Fibroblast of lung (primary cell): Measurements from ENCODE around the gene PILRB. TPM values are rescaled to one million over a fixed set of nuclear protein-coding genes. Genes with fewer than 3 reads are reported as not detected.

ENCODE experiments used
- DNase-seq, 2 donors: peaks; one replicate each; pipeline versions ENCODE4 v3.0.0 to v3.0.0-alpha.2; 2010; ENCODE audit warnings: low read depth in 2 of 2
- H2AFZ ChIP-seq: 2 replicates; pipeline ENCODE4 v1.5.1; 2012; ENCODE audit warnings: low read length, control low read depth, inconsistent platforms
- H3K27ac ChIP-seq: 2 replicates; pipeline ENCODE4 v1.5.1; 2011; ENCODE audit warnings: low read length, control low read depth; ENCODE audit not compliant: insufficient read depth
- H3K27me3 ChIP-seq: 2 replicates; pipeline ENCODE4 v1.5.1; 2011; ENCODE audit warnings: mild to moderate bottlenecking, low read length; ENCODE audit not compliant: control insufficient read depth, insufficient read depth
- H3K36me3 ChIP-seq: 2 replicates; pipeline ENCODE4 v1.5.1; 2011; ENCODE audit warnings: low read length; ENCODE audit not compliant: control insufficient read depth, insufficient read depth
- H3K4me1 ChIP-seq: 2 replicates; pipeline ENCODE4 v1.5.1; 2011; ENCODE audit warnings: low read length; ENCODE audit not compliant: control insufficient read depth, insufficient read depth; ENCODE audit errors: extremely low read depth
- H3K4me2 ChIP-seq: 2 replicates; pipeline ENCODE4 v1.5.1; 2011; ENCODE audit warnings: low read length, control low read depth; ENCODE audit not compliant: insufficient read depth; ENCODE audit errors: extremely low read depth
- H3K4me3 ChIP-seq, 4 experiments: fragments of 200-600 bp in 1 of 4; sonication (generic) in 1 of 4; replicated peaks in 1 of 4; 2 replicates each; pipeline ENCODE4 v1.5.1; 2011 to 2016; ENCODE audit warnings: low read length in 4 of 4, low read depth in 3 of 4, mild to moderate bottlenecking in 3 of 4, control low read depth in 2 of 4, inconsistent platforms in 1 of 4, mixed read lengths in 1 of 4; ENCODE audit not compliant: insufficient read depth in 1 of 4; ENCODE audit errors: control extremely low read depth in 1 of 4
- H3K79me2 ChIP-seq: 2 replicates; pipeline ENCODE4 v1.5.1; 2012; ENCODE audit warnings: mild to moderate bottlenecking, low read length, inconsistent platforms; ENCODE audit not compliant: control insufficient read depth, insufficient read depth
- H3K9ac ChIP-seq: 2 replicates; pipeline ENCODE4 v1.5.1; 2011; ENCODE audit warnings: mild to moderate bottlenecking, low read length, control low read depth; ENCODE audit not compliant: insufficient read depth
- H3K9me3 ChIP-seq: 2 replicates; pipeline ENCODE4 v1.5.1; 2012; ENCODE audit warnings: low read depth, low read length; ENCODE audit not compliant: control insufficient read depth, insufficient read depth
- H4K20me1 ChIP-seq: 2 replicates; pipeline ENCODE4 v1.5.1; 2011; ENCODE audit warnings: low read length; ENCODE audit not compliant: control insufficient read depth, insufficient read depth; ENCODE audit errors: extremely low read depth
- EZH2 ChIP-seq: IDR thresholded peaks from 2 replicates; pipeline ENCODE4 v1.5.1; 2012; ENCODE audit warnings: low read length, control low read depth, mild to moderate bottlenecking; ENCODE audit errors: missing control alignments
- polyA plus RNA-seq, 2 donors: library from polyadenylated mRNA; depleted of rRNA in 1 of 2; stranded (reverse) in 1 of 2; unstranded in 1 of 2; fragments of >200 nt; gene quantifications; 2 replicates each; pipeline ENCODE4 v1.2.1, GENCODE V29; 2011 to 2012; ENCODE audit warnings: missing spikeins in 1 of 2
- total RNA-seq: library from RNA; depleted of rRNA; stranded (reverse); fragments of >200 nt; gene quantifications from 2 replicates; pipeline ENCODE4 v1.2.1, GENCODE V29; 2014
- TF ChIP-seq, protein P1 (sequence below), 2 donors: IDR thresholded peaks in 1 of 2; conservative IDR thresholded peaks in 1 of 2; 1 replicate in 1 of 2; 2 replicates in 1 of 2; pipeline ENCODE4 v1.5.1; 2011 to 2012; ENCODE audit warnings: low read length in 2 of 2, control low read depth in 1 of 2, inconsistent platforms in 1 of 2, low read depth in 1 of 2, mild to moderate bottlenecking in 1 of 2

PILRB gene
- total and polyA plus RNA-seq, 2 donors (not counting 1 experiment from before 2014, with no cell fraction given), result 4.3 to 6.5 TPM

DNA sequence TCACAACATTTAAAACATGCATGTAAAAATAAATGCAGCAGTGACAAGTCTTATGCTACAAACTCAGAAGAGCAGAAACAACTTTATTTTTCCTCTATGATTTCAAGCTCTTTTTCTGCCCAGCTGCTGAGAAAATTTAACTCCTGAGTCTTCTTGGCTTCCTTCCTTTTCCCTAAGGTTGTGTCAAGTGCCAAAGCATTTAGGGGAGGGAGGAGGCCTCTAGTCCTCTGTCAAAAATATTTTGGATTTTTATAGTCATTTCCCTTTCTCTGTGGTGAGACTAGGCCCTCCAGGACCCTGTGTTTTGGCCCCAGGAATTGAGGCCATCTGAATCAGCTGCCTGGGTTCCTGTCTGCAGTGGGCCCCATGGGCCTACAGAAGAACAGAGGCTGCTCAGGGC is 11.0 kb upstream of the PILRB start:
- Histone ChIP-seq H3K4me2 (no peak overlapping the region), H3K27ac (no peak overlapping the region), H3K79me2 (peaks cover 2% of the 10 kb centered on the region), H3K9me3 (no peaks in the 10 kb centered on the region), H2AFZ (no peak overlapping the region), H3K36me3 (peaks cover 21% of the 10 kb centered on the region), H3K4me1 (peaks cover 3% of the 10 kb centered on the region), H4K20me1 (no peaks in the 10 kb centered on the region), H3K4me3 (no peak overlapping the region), H3K27me3 (no peaks in the 10 kb centered on the region), H3K9ac (no peak overlapping the region)
- no peak for TF ChIP-seq EZH2
- TF ChIP-seq, protein P1, sequence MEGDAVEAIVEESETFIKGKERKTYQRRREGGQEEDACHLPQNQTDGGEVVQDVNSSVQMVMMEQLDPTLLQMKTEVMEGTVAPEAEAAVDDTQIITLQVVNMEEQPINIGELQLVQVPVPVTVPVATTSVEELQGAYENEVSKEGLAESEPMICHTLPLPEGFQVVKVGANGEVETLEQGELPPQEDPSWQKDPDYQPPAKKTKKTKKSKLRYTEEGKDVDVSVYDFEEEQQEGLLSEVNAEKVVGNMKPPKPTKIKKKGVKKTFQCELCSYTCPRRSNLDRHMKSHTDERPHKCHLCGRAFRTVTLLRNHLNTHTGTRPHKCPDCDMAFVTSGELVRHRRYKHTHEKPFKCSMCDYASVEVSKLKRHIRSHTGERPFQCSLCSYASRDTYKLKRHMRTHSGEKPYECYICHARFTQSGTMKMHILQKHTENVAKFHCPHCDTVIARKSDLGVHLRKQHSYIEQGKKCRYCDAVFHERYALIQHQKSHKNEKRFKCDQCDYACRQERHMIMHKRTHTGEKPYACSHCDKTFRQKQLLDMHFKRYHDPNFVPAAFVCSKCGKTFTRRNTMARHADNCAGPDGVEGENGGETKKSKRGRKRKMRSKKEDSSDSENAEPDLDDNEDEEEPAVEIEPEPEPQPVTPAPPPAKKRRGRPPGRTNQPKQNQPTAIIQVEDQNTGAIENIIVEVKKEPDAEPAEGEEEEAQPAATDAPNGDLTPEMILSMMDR (conservative IDR thresholded peaks at IDR 0.05 in 1 of 2, IDR thresholded peaks at IDR 0.05 in 1 of 2; ENCODE audit: low read depth in 1 of 2, low read length in 2 of 2), result no peak
- DNase-seq, result no peak

DNA sequence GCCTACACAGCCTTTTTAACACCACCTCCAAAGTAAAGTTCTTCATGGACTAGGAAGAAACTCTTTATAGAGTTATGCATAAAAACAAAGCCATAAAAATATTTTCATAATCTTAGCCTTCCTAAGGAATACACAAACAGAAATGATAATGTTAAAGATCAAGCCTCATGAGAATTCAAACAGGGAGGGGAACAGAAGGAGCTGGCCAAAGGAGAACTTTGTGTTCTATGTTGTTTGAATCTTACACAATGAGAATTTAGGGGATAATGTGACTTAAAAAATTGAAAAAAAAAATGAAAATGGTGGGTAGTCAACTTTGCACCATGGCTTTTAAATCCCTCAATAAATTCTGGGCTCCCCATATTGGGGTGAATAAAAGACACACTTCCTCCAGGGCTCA is 9.1 kb upstream of the PILRB start:
- H4K20me1 ChIP-seq, result no peaks in the 10 kb centered on the region
- no peaks in the 10 kb centered on the region for H3K79me2 ChIP-seq
- H3K27me3 ChIP-seq, result no peaks in the 10 kb centered on the region
- H3K4me2 ChIP-seq, result no peak overlapping the region
- no peak overlapping the region for H2AFZ ChIP-seq
- no peaks in the 10 kb centered on the region for H3K9me3 ChIP-seq
- peaks cover 3% of the 10 kb centered on the region for H3K4me1 ChIP-seq
- DNase-seq, result no peak
- no peak overlapping the region for H3K4me3 ChIP-seq
- TF ChIP-seq, protein P1 (conservative IDR thresholded peaks at IDR 0.05 in 1 of 2, IDR thresholded peaks at IDR 0.05 in 1 of 2; ENCODE audit: low read depth in 1 of 2, low read length in 2 of 2), result no peak
- no peak for TF ChIP-seq EZH2
- H3K36me3 ChIP-seq, result peaks cover 23% of the 10 kb centered on the region
- H3K9ac ChIP-seq, result no peak overlapping the region
- H3K27ac ChIP-seq, result no peak overlapping the region

DNA sequence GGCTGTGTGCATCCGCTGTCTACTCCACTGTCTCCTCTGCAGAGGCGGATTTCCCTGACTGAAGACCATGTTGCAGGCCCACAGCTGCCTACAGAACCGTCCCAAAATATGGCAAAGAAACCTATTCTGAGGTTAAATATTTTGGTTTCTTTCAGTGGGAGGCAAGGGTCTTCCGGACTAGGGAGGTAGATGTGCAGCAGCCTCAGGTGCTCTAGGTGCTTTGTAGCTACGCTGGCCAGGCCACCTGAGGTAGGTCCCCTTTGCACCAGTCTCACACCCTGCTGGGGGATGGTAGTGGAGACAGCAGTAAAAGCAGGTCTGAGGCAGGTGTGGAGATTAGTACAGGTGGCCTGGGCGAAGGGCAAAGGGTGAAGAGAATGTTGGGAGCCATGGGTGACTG is 8.2 kb upstream of the PILRB start:
- DNase-seq, result no peak
- Histone ChIP-seq H3K36me3 (peaks cover 24% of the 10 kb centered on the region), H3K4me2 (no peak overlapping the region), H3K9ac (no peak overlapping the region), H3K9me3 (no peaks in the 10 kb centered on the region), H3K79me2 (no peaks in the 10 kb centered on the region), H3K27me3 (no peaks in the 10 kb centered on the region), H3K27ac (no peak overlapping the region), H3K4me1 (peaks cover 1% of the 10 kb centered on the region), H3K4me3 (no peak overlapping the region), H2AFZ (no peak overlapping the region), H4K20me1 (no peaks in the 10 kb centered on the region)
- TF ChIP-seq, protein P1 (conservative IDR thresholded peaks at IDR 0.05 in 1 of 2, IDR thresholded peaks at IDR 0.05 in 1 of 2; ENCODE audit: low read depth in 1 of 2, low read length in 2 of 2), result no peak
- TF ChIP-seq EZH2, result no peak
